NCI-H146 (cell line): ENCODE measurements around the gene TMEM14C.

Experiments used
- DNase-seq: peaks from one replicate; lab custom pipeline; 2025; lab: John Stamatoyannopoulos, UW

TMEM14C gene

GRCh38 chr6:10759884-10760329 is 37.0 kb downstream of the TMEM14C start:
- no peak for DNase-seq

DNA sequence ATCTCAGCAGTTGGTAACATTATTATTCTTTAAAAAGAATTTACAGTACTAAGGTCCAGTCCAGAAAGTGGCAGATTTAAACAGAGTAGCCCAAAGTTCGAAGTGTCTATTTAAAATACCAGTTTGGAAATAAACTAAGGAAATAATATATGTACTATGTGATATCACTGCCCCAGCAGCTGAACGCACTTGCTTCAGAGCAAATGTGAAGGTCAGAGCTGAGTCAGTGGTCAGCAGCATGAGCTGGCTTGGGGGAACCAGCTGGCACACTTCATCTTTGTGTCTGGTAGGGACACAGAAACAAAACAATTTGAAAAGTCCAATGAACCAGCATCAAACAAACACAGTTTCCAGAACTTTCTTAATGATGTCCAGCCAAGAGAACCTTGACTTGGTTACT is 40.1 kb downstream of the TMEM14C start:
- DNase-seq, result no peak

GRCh38 chr6:10769419-10769818 is 46.5 kb downstream of the TMEM14C start:
- no peak for DNase-seq

DNA sequence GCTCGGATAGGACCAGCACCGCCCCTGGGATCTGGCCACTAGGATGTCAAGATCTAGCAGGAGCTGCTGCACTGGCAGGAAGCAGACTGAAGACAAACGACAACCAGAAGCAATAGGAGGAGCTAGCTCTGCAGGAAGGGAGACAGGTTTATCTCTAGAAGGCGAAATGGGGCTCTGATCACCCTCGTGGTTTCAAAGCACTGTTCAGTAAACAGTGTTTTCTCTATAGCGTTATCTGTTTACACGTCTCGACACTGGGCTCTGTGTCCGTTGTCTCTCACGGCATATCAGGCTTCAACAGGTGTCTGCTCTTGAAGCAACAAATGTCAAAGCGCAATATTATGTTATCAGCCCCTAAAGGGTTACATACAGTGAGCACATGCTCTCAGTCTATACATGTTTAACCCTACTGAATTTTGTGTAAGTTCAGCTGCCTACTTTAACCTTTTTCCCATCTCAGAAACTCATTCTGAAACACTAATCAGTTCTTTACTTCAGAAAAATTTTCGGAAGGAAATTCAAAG is 48.6 kb downstream of the TMEM14C start:
- DNase-seq, result no peak

GRCh38 chr6:10778230-10778629 is 55.4 kb downstream of the TMEM14C start:
- DNase-seq, result no peak

DNA sequence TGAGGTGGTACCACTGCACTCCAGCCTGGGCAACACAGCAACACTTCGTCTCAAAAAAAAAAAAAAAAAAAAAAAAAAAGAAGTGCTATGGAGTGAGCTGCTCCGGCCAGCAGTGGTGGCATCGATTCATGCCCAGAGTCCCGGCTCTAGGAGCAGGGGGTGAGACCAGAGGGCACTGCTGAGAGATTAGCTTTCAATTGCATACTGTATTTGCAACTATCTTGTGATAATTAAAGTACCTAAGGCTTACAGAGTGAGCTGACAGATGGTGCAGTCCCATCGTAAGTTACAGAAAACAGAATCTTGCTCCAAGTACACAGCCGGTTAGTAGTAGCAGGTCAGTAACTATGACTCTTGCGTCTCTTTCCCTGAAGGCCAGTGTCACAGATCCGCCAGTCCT is 56.2 kb downstream of the TMEM14C start:
- DNase-seq, result no peak
